IMR-90 (cell line): ENCODE results near the gene HDAC6. TPM values are rescaled to one million over a fixed set of nuclear protein-coding genes. Genes with fewer than 3 reads are reported as not detected.

Source experiments
- ATAC-seq: fragments of 200-7000 bp; cut with Tn5 transposase; 2 replicates; pipeline ENCODE4 v1.9.1; 2020; ENCODE audit warnings: low read depth, mild to moderate bottlenecking, moderate library complexity
- BruUV-seq: library from RNA; stranded (reverse); fragments of 400-500 nt; replicated peaks from 2 replicates; lab custom pipeline; 2021; lab: Mats Ljungman, UMichigan
- CTCF ChIA-PET: fragments of 300-600 bp; formaldehyde crosslinking; extraction: SDS; loops from one replicate; lab custom pipeline; 2021; ENCODE audit warnings: antibody characterized with exemption; lab: Yijun Ruan, JAX
- POLR2A ChIA-PET: fragments of 300-600 bp; sonication (Branson Sonifier 250); formaldehyde crosslinking; loops from one replicate; lab custom pipeline; 2022; ENCODE audit warnings: antibody characterized with exemption; ENCODE audit not compliant: unreplicated experiment; lab: Charles Lee
- DNase-seq: peaks from one replicate; pipeline ENCODE4 v3.0.0; 2013
- H2AFZ ChIP-seq: replicated peaks from 2 replicates; pipeline ENCODE3; 2013; ENCODE audit warnings: low read length, mild to moderate bottlenecking; ENCODE audit not compliant: poor library complexity
- H2AK5ac ChIP-seq: 2 replicates; pipeline ENCODE4 v1.6.1; 2013; ENCODE audit warnings: low read depth, low read length, inconsistent platforms
- H2AK9ac ChIP-seq: replicated peaks from 2 replicates; pipeline ENCODE3; 2013; ENCODE audit warnings: mild to moderate bottlenecking, low read depth, low read length, moderate library complexity; ENCODE audit not compliant: poor library complexity
- H2BK120ac ChIP-seq: 2 replicates; pipeline ENCODE4 v1.6.1; 2013; ENCODE audit warnings: low read depth, low read length, inconsistent platforms
- H2BK15ac ChIP-seq: 3 replicates; pipeline ENCODE4 v1.6.1; 2013; ENCODE audit warnings: low read depth, low read length, inconsistent platforms
- H2BK20ac ChIP-seq: 2 replicates; pipeline ENCODE4 v1.6.1; 2013; ENCODE audit warnings: low read depth, mild to moderate bottlenecking, inconsistent platforms, low read length, moderate library complexity
- H2BK5ac ChIP-seq: 2 replicates; pipeline ENCODE4 v1.6.1; 2013; ENCODE audit warnings: mild to moderate bottlenecking, low read depth, low read length, inconsistent platforms; ENCODE audit not compliant: poor library complexity, severe bottlenecking
- H3K14ac ChIP-seq: replicated peaks from 2 replicates; pipeline ENCODE4 v1.6.1; 2013; ENCODE audit warnings: low read depth, low read length, inconsistent platforms
- H3K18ac ChIP-seq: 2 replicates; pipeline ENCODE4 v1.6.1; 2013; ENCODE audit warnings: low read depth, low read length, control low read depth
- H3K23ac ChIP-seq: 2 replicates; pipeline ENCODE4 v1.6.1; 2013; ENCODE audit warnings: low read depth, low read length, inconsistent platforms
- H3K27ac ChIP-seq: 2 replicates; pipeline ENCODE4 v1.5.1; 2013; ENCODE audit warnings: mild to moderate bottlenecking, control low read depth, low read length; ENCODE audit not compliant: insufficient read depth
- H3K27me3 ChIP-seq: 2 replicates; pipeline ENCODE4 v1.6.1; 2013; ENCODE audit warnings: low read length; ENCODE audit not compliant: control insufficient read depth, insufficient read depth
- H3K36me3 ChIP-seq: 2 replicates; pipeline ENCODE4 v1.6.1; 2013; ENCODE audit warnings: low read length, mixed read lengths; ENCODE audit not compliant: control insufficient read depth, insufficient read depth
- H3K4ac ChIP-seq: 2 replicates; pipeline ENCODE4 v1.6.1; 2013; ENCODE audit warnings: low read depth, low read length, inconsistent platforms
- H3K4me1 ChIP-seq: 2 replicates; pipeline ENCODE4 v1.6.1; 2013; ENCODE audit warnings: low read length, mixed read lengths; ENCODE audit not compliant: control insufficient read depth, insufficient read depth
- H3K4me2 ChIP-seq: 2 replicates; pipeline ENCODE4 v1.6.1; 2013; ENCODE audit warnings: low read depth, mild to moderate bottlenecking, control low read depth, low read length, moderate library complexity
- H3K4me3 ChIP-seq: 2 replicates; pipeline ENCODE4 v1.5.1; 2013; ENCODE audit warnings: low read depth, mild to moderate bottlenecking, control low read depth, low read length, moderate library complexity; ENCODE audit not compliant: insufficient read depth
- H3K56ac ChIP-seq: 2 replicates; pipeline ENCODE4 v1.6.1; 2013; ENCODE audit warnings: low read length, inconsistent platforms; ENCODE audit not compliant: insufficient read depth; ENCODE audit errors: extremely low read depth
- H3K79me1 ChIP-seq, 2 experiments: 2 replicates each; pipeline ENCODE4 v1.6.1; 2013; ENCODE audit warnings: low read length in 2 of 2, inconsistent platforms in 1 of 2, low read depth in 1 of 2
- H3K9ac ChIP-seq: 2 replicates; pipeline ENCODE4 v1.6.1; 2013; ENCODE audit warnings: low read depth, low read length, control low read depth
- H3K9me1 ChIP-seq: 2 replicates; pipeline ENCODE4 v1.6.1; 2013; ENCODE audit warnings: low read length, inconsistent platforms; ENCODE audit not compliant: insufficient read depth
- H3K9me3 ChIP-seq: 2 replicates; pipeline ENCODE4 v1.6.1; 2013; ENCODE audit warnings: low read length; ENCODE audit not compliant: control insufficient read depth, insufficient read depth
- H4K20me1 ChIP-seq: 2 replicates; pipeline ENCODE4 v1.6.1; 2013; ENCODE audit warnings: low read length, inconsistent platforms; ENCODE audit not compliant: insufficient read depth
- H4K5ac ChIP-seq: 2 replicates; pipeline ENCODE4 v1.6.1; 2013; ENCODE audit warnings: mild to moderate bottlenecking, low read depth, low read length, control low read depth
- H4K8ac ChIP-seq, 2 experiments: 2 replicates each; pipeline ENCODE4 v1.6.1; 2013; ENCODE audit warnings: low read depth in 2 of 2, low read length in 2 of 2, control low read depth in 1 of 2, inconsistent platforms in 1 of 2
- H4K91ac ChIP-seq: 2 replicates; pipeline ENCODE4 v1.6.1; 2013; ENCODE audit warnings: low read depth, low read length, inconsistent platforms; ENCODE audit not compliant: insufficient read depth
- BHLHE40 ChIP-seq: fragments of 150-350 bp; IDR thresholded peaks from 2 replicates; pipeline ENCODE4 v1.6.1; 2016; ENCODE audit warnings: mild to moderate bottlenecking, low read depth, low read length
- NFE2L2 ChIP-seq: fragments of 150-350 bp; IDR thresholded peaks from 2 replicates; pipeline ENCODE4 v1.6.1; 2016; ENCODE audit warnings: low read depth, mild to moderate bottlenecking, low read length
- WGBS, 2 experiments: methylation state at CpG; one replicate each; pipeline versions ENCODE4 v1.1.5 to v1.1.7; 2013; ENCODE audit warnings: missing lambda C conversion rate in 2 of 2; ENCODE audit not compliant: insufficient read length in 1 of 2; ENCODE audit errors: extremely low coverage in 2 of 2; 5-methylcytosine and 5-hydroxymethylcytosine counted together
- dilution Hi-C: fragments of 300-500 bp; cut with HindIII; formaldehyde crosslinking; loops from one replicate; pipeline ENCODE4 v1.14.3; 2018; ENCODE audit warnings: low sequenced_read_pairs; ENCODE audit not compliant: unreplicated experiment
- in situ Hi-C: fragments of 300-500 bp; cut with MboI; formaldehyde crosslinking; loops from 3 replicates; pipeline ENCODE4 v1.14.3; 2019; ENCODE audit warnings: low sequenced_read_pairs, inconsistent platforms, mixed read lengths
- intact Hi-C: fragments of 100-400 bp; cut with micrococcal nuclease; formaldehyde crosslinking; loops from 2 replicates; pipeline ENCODE4 v1.10.0; 2022
- polyA plus RNA-seq, 3 experiments: library from polyadenylated mRNA; depleted of rRNA; stranded (reverse); fragments of >200 nt; gene quantifications; 2 replicates each; pipeline ENCODE4 v1.2.3, GENCODE V29; 2012; ENCODE audit warnings: low replicate concordance in 1 of 3
- total RNA-seq: library from RNA; depleted of rRNA; stranded (reverse); fragments of >200 nt; gene quantifications from 2 replicates; pipeline ENCODE4 v1.2.3, GENCODE V29; 2012
- TF ChIP-seq, protein P1 (sequence below): fragments of 150-350 bp; IDR thresholded peaks from 2 replicates; pipeline ENCODE4 v1.6.1; 2017; ENCODE audit warnings: mild to moderate bottlenecking, antibody characterized with exemption, low read length, low read depth

HDAC6 gene
- total and polyA plus RNA-seq, 2 of the 4 experiments (the other 2 are of a cell fraction), result 16.8 to 26.3 TPM

GRCh38 chrX:48824066-48824465 is 22.2 kb downstream of the HDAC6 start:
- ChIA-PET POLR2A (no interaction called here), CTCF (no interaction called here)
- H4K8ac ChIP-seq, result no peak overlapping the region
- dilution Hi-C loops (no loop called here), in situ Hi-C loops (no loop called here), intact Hi-C loops (no loop called here)
- H3K4ac ChIP-seq, result no peak overlapping the region
- no peak overlapping the region for H4K91ac ChIP-seq
- no peak overlapping the region for H3K27ac ChIP-seq
- H2BK120ac ChIP-seq, result no peak overlapping the region
- H3K9me3 ChIP-seq, result peaks cover 8% of the 10 kb centered on the region
- no peak for ATAC-seq
- no peak overlapping the region for H2AK9ac ChIP-seq
- no peak overlapping the region for H3K18ac ChIP-seq
- no peak overlapping the region for H3K23ac ChIP-seq
- no TSS peak for BruUV-seq
- no peak overlapping the region for H2BK15ac ChIP-seq
- H3K9ac ChIP-seq, result no peak overlapping the region
- no peak overlapping the region for H3K14ac ChIP-seq
- H3K27me3 ChIP-seq, result peaks cover 8% of the 10 kb centered on the region
- no peak overlapping the region for H2AK5ac ChIP-seq
- peaks cover 14% of the 10 kb centered on the region for H3K36me3 ChIP-seq
- no peaks in the 10 kb centered on the region for H3K4me1 ChIP-seq
- no peak overlapping the region for H2BK20ac ChIP-seq
- 60% methylated on average over 1 of the region's 8 CpGs; no CpG with 5 or more reads in 1 of the 2 experiments for WGBS, 2 experiments
- no peaks in the 10 kb centered on the region for H3K9me1 ChIP-seq
- H3K79me1 ChIP-seq, result no peaks in the 10 kb centered on the region
- H3K4me3 ChIP-seq, result no peak overlapping the region
- H4K20me1 ChIP-seq, result no peaks in the 10 kb centered on the region
- no peak overlapping the region for H3K4me2 ChIP-seq
- H2BK5ac ChIP-seq, result no peak overlapping the region
- TF ChIP-seq, protein P1, sequence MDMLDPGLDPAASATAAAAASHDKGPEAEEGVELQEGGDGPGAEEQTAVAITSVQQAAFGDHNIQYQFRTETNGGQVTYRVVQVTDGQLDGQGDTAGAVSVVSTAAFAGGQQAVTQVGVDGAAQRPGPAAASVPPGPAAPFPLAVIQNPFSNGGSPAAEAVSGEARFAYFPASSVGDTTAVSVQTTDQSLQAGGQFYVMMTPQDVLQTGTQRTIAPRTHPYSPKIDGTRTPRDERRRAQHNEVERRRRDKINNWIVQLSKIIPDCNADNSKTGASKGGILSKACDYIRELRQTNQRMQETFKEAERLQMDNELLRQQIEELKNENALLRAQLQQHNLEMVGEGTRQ, result no peak
- no peak for TF ChIP-seq NFE2L2
- TF ChIP-seq BHLHE40, result no peak
- no peak for DNase-seq
- no peak overlapping the region for H3K56ac ChIP-seq
- H2AFZ ChIP-seq, result no peak overlapping the region
- H4K5ac ChIP-seq, result no peak overlapping the region
